Gastrocnemius medialis (tissue), 4 donors: ENCODE measurements around the gene GK2. TPM values are rescaled to one million over a fixed set of nuclear protein-coding genes. Genes with fewer than 3 reads are reported as not detected.

Experiments used
- total RNA-seq, 4 donors: library from RNA; depleted of rRNA; stranded (reverse); fragments of >200 nt; gene quantifications; one replicate each; pipeline versions ENCODE4 v1.1.0 to v1.2.3, GENCODE V29; 2016

GK2 gene
- total RNA-seq, 4 donors from 2014 or later: not detected

Other genes starting within 250 kb of the GK2 start
- gene NAA11, start 82.2 kb downstream of the GK2 start, total RNA-seq: not detected